Tongue (tissue), 2 donors: ENCODE data around the gene MAN1C1. TPM values are rescaled to one million over a fixed set of nuclear protein-coding genes. Genes with fewer than 3 reads are reported as not detected.

ENCODE experiments used
- DNase-seq: peaks from one replicate; pipeline ENCODE4 v3.0.0-alpha.2; 2015
- total RNA-seq: library from RNA; depleted of rRNA; stranded (reverse); fragments of >200 nt; gene quantifications from one replicate; pipeline ENCODE4 v1.2.3, GENCODE V29; 2014

Gene MAN1C1
- total RNA-seq, result 8.7 TPM

GRCh38 chr1:25616095-25616986 lies at the start of gene MAN1C1:
Gene MAN1C1 (plus strand): TSS chr1:25616791. CDS start chr1:25617798, 1,007 bp downstream.
- DNase-seq, result peak; percentile 94

GRCh38 chr1:25567710-25568089 lies 48.9 kb upstream of the MAN1C1 start:
- no peak for DNase-seq

GRCh38 chr1:25568090-25568833 lies 48.3 kb upstream of the MAN1C1 start:
- DNase-seq, result peak; percentile 54

- no peak for DNase-seq
Observed at GRCh38 chr1:25568834-25569596, 47.6 kb upstream of the MAN1C1 start.

GRCh38 chr1:25569597-25570396 lies 46.8 kb upstream of the MAN1C1 start:
- DNase-seq, result peak; percentile 87

- DNase-seq, result no peak
Observed at GRCh38 chr1:25570798-25571521, 45.6 kb upstream of the MAN1C1 start.

- DNase-seq, result no peak
Observed at GRCh38 chr1:25571522-25571970, 45.0 kb upstream of the MAN1C1 start.

- no peak for DNase-seq
Observed at GRCh38 chr1:25572107-25572506, 44.5 kb upstream of the MAN1C1 start.

GRCh38 chr1:25572708-25573590 lies 43.6 kb upstream of the MAN1C1 start:
- peak; percentile 55 for DNase-seq

GRCh38 chr1:25573591-25573930 lies 43.0 kb upstream of the MAN1C1 start:
- no peak for DNase-seq

- no peak for DNase-seq
Observed at GRCh38 chr1:25573961-25574360, 42.6 kb upstream of the MAN1C1 start.

GRCh38 chr1:25575191-25575590 lies 41.4 kb upstream of the MAN1C1 start:
- DNase-seq, result no peak

- no peak for DNase-seq
Observed at GRCh38 chr1:25576459-25577133, 40.0 kb upstream of the MAN1C1 start.

- no peak for DNase-seq
Observed at GRCh38 chr1:25577134-25577920, 39.3 kb upstream of the MAN1C1 start.

GRCh38 chr1:25579292-25580252 lies 37.0 kb upstream of the MAN1C1 start:
- DNase-seq, result peak; percentile 84

GRCh38 chr1:25580927-25581326 lies 35.7 kb upstream of the MAN1C1 start:
- no peak for DNase-seq

- DNase-seq, result peak; percentile 60
Observed at GRCh38 chr1:25581764-25582163, 34.8 kb upstream of the MAN1C1 start.
